ENCODE results near the gene BTC.

DNA sequence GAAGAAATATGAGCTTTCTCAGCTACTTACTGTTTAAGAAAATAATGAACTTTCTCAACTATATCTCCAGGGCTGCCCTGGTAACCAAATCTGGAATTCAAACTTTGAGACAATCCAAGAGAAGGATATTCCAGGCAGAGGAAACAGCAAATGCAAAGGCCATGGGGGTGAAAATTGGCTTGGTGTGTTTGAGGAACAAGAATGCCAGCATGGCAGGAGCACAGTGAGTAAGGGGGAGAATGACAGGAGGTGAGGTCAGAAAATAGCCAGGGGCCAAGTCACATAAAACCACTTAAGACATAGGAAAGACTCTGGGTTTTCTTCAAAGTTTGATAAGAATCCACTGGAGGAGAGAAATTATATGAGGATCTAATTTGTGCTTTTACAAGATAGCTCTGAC, 27.2 kb upstream of the BTC start:
- TF ChIP-seq CTCF (conservative IDR thresholded peaks at IDR 0.05) (no peak), EZH2 (IDR thresholded peaks at IDR 0.05; ENCODE audit: low read depth) (no peak)
